ENCODE results near the gene CRYBG1. TPM values are rescaled to one million over a fixed set of nuclear protein-coding genes. Genes with fewer than 3 reads are reported as not detected.

CRYBG1 gene
- total RNA-seq, 1 donor from 2014 or later: 29.1 TPM

GRCh38 chr6:106458021-106458986 lies 97.8 kb downstream of the CRYBG1 start:
- intact Hi-C loops (cut with micrococcal nuclease): no loop called here

- intact Hi-C loops (cut with micrococcal nuclease): no loop called here
These were observed 100.0 kb downstream of the CRYBG1 start for GRCh38 chr6:106460481-106460880.

GRCh38 chr6:106461084-106461483 lies 100.6 kb downstream of the CRYBG1 start:
- intact Hi-C loops (cut with micrococcal nuclease): no loop called here

GRCh38 chr6:106462923-106463557 lies 102.5 kb downstream of the CRYBG1 start:
- intact Hi-C loops (cut with micrococcal nuclease): no loop called here

GRCh38 chr6:106466211-106466610 lies 105.7 kb downstream of the CRYBG1 start:
- intact Hi-C loops (cut with micrococcal nuclease): no loop called here

GRCh38 chr6:106468935-106469334 lies 108.4 kb downstream of the CRYBG1 start:
- intact Hi-C loops (cut with micrococcal nuclease): no loop called here

GRCh38 chr6:106469882-106470281 lies 109.4 kb downstream of the CRYBG1 start:
- intact Hi-C loops (cut with micrococcal nuclease): no loop called here

GRCh38 chr6:106470316-106470715 lies 109.8 kb downstream of the CRYBG1 start:
- intact Hi-C loops (cut with micrococcal nuclease): no loop called here

GRCh38 chr6:106470811-106471210 lies 110.3 kb downstream of the CRYBG1 start:
- intact Hi-C loops (cut with micrococcal nuclease): no loop called here

GRCh38 chr6:106473812-106474211 lies 113.3 kb downstream of the CRYBG1 start:
- intact Hi-C loops (cut with micrococcal nuclease): no loop called here

- intact Hi-C loops (cut with micrococcal nuclease): no loop called here
These were observed 113.9 kb downstream of the CRYBG1 start for GRCh38 chr6:106474466-106474865.

- intact Hi-C loops (cut with micrococcal nuclease): no loop called here
These were observed 114.8 kb downstream of the CRYBG1 start for GRCh38 chr6:106475284-106475683.

GRCh38 chr6:106476331-106477105 lies 116.0 kb downstream of the CRYBG1 start:
- intact Hi-C loops (cut with micrococcal nuclease): no loop called here

- intact Hi-C loops (cut with micrococcal nuclease): no loop called here
These were observed 116.6 kb downstream of the CRYBG1 start for GRCh38 chr6:106477146-106477545.

- intact Hi-C loops (cut with micrococcal nuclease): no loop called here
These were observed 117.3 kb downstream of the CRYBG1 start for GRCh38 chr6:106477790-106478189.

GRCh38 chr6:106486236-106486635 lies 125.7 kb downstream of the CRYBG1 start:
- intact Hi-C loops (cut with micrococcal nuclease): no loop called here

GRCh38 chr6:106488494-106489370 lies 128.2 kb downstream of the CRYBG1 start:
- intact Hi-C loops (cut with micrococcal nuclease): no loop called here

GRCh38 chr6:106490030-106490429 lies 129.5 kb downstream of the CRYBG1 start:
- intact Hi-C loops (cut with micrococcal nuclease): no loop called here

- intact Hi-C loops (cut with micrococcal nuclease): no loop called here
These were observed 129.9 kb downstream of the CRYBG1 start for GRCh38 chr6:106490436-106490835.

GRCh38 chr6:106490974-106491373 lies 130.5 kb downstream of the CRYBG1 start:
- intact Hi-C loops (cut with micrococcal nuclease): no loop called here

- intact Hi-C loops (cut with micrococcal nuclease): no loop called here
These were observed 134.5 kb downstream of the CRYBG1 start for GRCh38 chr6:106495014-106495413.

All from T-helper 2 cell treated with Interferon-gamma antibody and Interleukin-4, amounts not matched to agents 100 ng/mL and 5 ng/mL, for 36 hours (primary cell).